CD4-positive, alpha-beta T cell treated with Interleukin-15 for 1 hour (primary cell): ENCODE data around the gene FKBP10.

Source experiments
- DNase-seq: peaks from one replicate; pipeline ENCODE4 v3.0.0-alpha.2; 2020

FKBP10 gene

DNA sequence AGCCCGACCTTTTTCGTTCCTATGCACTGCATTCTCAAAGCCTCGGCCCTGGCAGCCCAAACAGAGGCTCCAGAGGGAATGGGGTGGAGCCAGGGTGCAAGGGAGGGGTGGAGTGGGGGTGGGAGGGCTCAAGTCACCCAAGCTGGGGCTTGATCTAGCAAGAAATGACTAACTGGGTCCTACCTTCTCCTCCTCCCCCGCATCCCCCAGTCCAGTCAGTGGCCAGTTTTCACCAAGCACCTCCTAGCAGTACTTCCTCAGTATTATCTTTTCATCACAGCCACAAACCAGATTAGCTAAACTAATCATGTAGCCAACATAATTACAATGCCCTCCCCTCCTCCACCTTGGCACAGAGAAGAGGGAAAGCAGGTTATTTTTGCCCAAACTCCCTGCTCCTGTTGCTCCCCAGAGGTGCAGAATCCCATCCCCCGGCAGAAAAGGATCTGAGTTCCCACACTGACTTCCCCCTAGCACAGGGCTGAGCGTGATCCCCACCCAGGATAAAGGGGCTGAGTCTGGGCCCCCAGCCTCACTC is 28.5 kb upstream of the FKBP10 start:
- DNase-seq: no peak

DNA sequence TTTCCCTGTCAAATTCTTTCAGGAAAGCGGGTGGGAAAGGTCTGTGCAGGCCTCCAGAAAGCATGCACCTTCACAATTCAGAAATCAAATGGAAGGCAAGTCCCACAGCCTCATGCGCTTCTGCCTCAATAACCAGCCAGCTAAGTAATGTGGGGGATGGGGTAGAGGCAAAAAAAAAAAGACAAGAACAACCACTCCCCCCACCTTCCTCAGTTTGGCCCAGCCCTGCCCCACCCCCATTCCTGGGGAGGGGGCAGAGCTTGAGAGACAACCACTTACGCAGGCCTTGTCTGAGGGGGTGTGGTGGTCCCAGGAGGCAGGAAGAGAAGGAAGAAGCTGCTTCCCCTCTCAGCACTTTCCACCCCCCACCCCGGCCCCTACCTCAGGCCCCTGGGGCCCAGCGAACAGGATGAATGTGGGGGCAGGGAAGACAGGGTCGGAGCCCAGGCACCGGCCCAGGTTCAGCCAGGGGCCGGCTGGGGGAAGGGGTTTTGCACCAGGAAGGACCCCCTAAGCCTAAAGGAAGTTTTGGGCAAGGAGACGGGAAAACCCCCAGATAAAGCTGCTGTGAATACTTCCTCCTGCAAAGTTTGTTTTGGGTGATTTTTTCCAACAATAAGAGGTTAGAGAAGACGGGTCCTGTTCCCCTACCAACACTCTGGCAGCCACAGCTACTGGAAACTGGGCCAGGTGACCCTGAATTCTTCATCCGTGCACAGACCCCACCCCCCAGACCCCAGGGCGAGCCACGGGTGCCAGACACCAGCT is 27.5 kb upstream of the FKBP10 start:
- peak; percentile 62 for DNase-seq

DNA sequence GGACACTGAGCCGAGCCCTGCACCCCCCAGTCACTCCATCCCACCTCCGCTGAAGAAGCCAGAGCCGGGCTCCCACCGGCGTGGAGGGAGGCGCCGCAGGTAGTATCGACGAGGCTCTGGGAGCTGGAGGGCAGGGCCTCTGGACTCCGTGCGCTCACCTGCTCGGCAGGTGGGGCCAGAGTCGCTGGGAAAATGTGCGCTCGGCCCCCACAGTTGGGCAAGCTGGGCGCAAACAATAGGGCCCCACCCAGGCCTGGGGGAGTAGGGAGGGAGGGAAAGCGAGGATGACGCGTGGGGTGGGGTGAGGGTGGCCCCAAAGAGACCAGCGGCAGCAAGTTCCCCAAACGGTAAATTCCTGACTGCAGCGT is 27.0 kb upstream of the FKBP10 start:
- peak; percentile 24 for DNase-seq

DNA sequence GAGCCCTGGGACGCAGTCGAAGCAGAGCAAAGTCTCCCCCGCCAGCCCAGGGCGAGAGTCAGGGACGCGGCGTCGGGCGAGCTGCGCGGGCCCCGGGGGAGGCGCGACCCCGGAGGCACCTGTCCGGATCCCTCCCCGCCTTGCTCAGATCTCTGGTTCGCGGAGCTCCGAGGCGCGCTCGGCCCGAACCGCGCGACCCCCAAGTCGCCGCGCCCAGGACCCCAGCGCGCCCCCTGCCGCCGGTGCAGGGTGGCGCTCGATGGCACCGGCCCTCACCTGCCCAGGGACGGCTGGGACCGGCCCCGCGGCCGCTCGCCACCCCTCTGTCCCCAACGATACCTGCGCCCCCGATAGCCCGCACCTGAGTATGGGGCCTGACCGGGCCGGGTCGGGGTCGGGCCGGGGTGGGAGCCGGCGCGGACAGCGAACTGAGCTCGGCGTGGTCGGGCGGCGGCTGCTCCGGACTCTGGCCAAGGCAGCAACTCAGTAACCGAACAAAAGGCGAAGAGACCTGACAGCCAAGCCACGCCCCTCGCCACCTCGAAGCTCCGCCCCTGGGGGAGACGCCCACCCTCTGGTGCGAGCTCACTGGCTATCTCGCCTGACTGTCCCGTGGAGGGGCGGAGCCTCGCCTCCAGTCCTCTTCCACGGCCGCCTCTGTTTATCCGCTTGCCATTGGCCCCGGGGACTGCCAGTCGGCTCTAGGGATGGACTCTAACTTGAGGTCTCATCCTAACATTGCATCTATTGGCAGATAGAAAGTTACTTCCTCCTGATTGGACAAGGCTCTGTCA is 26.4 kb upstream of the FKBP10 start, which contains the start of gene JUP:
Gene JUP, minus strand, starts transcription at position 485 of the 794 bp plus-strand sequence. CDS start 14,857 bp downstream, outside the sequence.
- DNase-seq: peak; percentile 97

DNA sequence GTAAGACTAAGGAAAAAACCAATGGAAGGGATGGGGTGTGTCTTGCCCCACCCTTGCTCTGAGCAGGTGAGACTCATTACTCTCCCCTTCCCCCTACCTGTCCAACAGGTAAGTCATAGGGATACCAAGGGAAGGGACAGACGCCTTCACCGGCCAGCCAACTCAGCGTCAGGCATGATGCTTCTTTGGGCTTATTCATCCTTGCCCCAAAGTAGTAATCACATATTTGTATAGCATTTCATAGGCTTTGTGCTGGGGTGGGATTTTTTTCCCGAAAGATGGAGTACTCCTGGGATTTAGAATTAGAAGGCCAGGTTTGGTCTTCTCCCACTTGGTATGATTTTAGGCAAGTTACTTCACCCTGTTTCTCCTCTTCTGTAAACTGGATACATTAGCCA is 25.8 kb upstream of the FKBP10 start:
- DNase-seq: no peak

DNA sequence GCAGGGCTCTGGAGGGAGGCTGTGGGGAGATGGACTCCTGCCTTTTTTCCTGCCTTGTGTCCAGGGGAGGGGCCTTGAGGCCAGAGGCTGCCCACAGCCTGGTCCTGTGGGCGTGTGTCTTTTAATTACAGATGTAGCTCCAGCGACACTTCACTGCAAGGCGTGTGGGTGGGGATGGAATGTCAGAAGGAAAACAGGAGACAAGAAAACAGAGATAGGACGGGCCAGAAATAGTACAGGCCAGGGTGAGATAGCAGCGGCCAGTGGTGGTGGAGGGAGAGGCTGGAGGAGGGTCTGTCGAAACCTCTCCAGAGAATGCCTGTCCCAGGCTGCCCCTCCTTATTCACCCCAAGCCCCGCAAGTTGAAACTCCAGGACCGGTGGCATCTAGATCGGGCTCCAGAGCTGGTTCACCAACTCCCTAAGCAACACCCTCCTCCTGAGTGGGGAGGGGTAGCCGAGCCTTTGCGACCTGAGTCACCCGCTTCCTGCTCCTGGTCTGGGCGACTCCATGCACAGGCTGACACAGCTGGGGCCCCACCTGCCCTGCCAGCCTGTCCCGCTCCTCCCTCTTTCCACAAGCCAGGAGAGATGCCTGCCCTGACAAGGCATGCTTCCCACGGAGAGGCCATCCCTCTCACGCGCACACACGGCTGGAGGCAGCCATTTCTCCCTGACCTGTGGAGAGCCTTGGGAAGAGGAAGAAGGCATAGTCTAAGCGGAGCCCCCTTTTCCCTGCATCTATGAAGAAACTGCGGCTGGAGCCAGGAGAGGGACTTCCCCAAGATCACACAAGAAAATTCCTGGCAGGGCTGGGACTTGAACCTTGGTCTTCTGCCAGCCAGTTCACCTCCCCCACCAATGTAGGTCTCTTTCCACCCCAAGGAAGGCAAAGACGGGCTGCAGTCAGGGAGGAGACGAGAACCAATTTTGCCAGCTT is 19.7 kb upstream of the FKBP10 start:
- no peak for DNase-seq

DNA sequence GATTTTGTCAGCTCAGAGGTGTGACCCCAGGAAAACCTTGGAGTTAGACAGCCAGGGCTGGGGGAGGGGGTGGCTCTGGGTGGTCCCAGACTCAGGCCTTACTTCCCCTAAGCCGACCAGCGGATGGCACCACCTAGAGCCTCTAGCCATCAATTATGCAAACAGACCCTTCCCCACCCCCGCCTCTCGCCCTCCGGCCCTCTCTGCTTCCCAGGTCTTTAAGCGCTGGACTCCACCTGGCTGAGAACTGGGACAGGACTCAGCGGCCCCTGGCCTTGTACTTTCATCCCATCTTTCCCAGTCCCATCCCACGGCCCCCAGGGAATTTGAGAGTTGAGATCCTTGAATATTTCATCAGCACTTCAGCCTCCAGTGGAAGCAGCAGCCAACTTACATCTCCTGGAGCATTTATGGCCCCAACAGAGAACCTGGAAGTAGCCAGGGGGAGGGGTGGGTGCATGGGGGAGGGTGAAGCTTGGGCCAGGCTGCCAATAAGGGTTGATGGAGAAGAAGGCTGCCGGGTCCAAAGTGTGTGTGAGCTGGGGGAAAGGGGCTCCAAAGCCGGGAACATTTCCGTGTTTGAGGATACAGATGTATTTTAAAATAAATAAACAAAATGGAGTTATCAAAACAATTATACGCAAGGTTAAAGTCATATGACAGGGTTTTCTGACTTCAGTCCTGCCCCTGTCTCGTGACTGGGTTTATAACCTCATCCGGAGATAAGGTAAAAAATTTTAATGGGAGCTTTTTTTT is 18.8 kb upstream of the FKBP10 start:
- no peak for DNase-seq

DNA sequence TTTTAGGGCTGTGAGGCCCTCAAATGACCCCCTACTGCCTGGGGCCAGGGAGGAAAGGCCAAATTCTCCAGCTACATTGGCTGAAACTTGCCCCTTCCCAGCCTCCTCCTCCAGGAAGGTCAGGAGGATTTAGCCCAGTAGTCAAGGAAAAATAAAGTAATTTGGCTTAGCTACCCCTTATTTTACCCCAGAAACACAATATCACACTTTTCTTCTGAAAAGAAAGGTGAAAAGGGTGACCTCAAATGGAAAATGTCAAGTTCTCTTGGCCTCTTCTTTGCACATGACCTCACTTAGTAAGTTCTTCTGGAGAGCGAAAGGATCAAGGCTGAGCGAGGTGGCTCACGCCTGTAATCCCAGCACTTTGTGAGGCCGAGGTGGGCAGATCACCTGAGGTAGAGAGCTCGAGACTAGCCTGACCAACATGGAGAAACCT is 18.2 kb upstream of the FKBP10 start:
- no peak for DNase-seq

DNA sequence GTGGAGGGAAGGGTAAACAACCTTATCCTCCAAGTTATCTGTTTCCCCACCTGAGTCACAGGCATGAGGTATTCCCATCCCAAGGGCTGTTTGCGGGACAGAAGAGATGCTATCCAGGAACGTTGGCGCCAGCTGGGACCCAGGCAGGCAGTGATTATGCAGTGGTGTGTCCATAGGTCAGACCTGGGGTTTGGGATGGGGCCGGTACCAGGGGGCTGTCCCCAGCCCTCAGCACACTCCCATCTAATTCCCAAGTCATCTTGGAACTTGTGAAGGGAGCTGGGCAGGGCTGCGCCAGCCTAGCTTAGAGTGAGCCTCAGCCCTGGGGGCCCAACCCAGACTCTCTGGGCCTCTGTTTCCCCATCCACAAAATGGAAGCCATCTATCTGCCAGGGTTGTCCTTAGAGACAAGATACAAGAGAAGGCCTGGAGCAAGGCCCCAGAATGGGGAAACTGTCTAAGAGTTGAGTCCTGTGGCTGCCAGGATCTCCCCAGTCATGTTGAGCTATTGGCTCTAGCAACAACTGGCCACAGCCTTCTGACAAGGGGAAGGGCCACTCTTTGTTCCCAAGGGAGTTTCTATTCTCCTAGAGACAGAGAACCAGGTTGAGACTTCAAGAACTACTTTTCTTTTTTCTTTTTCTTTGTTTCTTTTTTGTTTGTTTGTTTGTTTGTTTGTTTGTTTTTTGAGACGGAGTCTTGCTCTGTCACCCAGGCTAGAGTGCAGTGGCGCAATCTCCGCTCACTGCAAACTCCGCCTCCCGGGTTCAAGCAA is 16.5 kb upstream of the FKBP10 start:
- no peak for DNase-seq

DNA sequence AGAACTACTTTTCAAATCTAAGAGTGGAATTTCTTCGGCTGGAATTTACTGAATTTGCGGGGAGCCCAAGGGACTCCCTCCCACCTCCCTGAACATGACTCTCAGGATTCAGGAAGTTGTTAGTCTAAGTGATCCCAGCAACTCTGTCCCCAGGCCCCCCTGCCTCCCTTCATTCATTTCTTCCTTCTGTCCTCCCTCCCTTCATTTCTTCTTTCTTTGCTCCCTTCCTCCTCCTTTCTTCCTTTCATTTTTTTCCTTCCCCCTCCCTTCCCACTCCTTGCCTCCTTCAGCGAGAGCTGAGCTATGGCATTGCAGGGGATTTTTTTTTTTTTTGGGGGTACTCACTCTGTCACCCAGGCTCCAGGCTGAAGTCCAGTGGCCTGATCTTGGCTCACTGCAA is 15.4 kb upstream of the FKBP10 start:
- DNase-seq: no peak

DNA sequence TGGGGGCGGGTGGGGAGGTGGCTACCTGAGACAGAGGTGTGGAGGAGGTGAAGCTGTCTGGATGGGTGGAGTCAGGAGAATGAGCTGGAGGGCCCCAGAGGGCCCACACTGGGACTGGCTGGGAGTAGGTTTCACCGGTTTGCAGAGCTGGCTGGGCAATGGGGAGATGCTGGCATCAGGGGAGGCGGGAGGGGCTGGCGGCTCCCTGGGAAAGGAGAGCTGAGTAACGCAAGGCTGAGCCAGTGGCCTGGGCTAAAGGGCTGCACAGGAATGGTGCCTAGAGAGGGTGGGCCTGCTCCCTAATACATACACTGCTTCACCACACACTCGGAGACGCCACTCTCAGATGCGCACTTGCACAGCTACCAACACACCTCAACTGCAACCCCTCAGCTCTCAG is 13.4 kb upstream of the FKBP10 start:
- DNase-seq: no peak

DNA sequence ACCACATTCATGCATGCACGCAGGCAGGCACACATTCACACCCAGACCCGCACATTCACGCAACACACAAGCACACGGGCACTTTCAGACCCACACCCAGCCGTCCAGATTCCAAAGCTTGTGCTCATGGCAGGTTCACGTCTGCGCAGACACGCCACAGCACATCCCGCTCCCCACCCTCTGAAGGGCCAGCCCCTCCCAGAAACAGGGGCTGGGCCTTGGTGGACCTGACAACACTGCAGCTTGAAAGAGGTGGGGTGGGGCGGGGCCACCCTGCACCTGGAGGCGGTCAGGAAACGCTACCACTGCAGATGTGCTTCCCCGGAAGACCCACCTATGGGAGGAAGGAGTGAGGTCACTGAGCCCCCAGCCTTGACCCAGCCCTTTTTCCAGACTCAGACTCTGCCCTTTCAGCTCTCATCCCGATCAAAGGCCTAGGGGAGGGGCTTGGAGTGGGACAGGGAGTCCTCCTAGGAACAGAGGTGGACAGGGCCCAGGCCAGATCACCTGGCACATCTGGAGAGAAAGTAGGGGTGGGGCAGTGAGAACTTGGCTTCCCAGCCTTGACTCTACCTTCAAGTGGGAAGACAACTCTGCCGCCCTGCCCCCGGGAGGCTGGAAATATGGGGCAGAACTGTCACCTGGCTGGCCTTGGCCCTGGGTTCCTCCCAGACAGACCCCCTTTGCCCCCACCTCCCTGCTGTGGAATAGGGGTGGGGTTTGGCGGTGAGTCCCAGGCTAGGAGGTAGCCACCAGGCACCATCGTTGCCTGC is 12.0 kb upstream of the FKBP10 start:
- peak; percentile 23 for DNase-seq

DNA sequence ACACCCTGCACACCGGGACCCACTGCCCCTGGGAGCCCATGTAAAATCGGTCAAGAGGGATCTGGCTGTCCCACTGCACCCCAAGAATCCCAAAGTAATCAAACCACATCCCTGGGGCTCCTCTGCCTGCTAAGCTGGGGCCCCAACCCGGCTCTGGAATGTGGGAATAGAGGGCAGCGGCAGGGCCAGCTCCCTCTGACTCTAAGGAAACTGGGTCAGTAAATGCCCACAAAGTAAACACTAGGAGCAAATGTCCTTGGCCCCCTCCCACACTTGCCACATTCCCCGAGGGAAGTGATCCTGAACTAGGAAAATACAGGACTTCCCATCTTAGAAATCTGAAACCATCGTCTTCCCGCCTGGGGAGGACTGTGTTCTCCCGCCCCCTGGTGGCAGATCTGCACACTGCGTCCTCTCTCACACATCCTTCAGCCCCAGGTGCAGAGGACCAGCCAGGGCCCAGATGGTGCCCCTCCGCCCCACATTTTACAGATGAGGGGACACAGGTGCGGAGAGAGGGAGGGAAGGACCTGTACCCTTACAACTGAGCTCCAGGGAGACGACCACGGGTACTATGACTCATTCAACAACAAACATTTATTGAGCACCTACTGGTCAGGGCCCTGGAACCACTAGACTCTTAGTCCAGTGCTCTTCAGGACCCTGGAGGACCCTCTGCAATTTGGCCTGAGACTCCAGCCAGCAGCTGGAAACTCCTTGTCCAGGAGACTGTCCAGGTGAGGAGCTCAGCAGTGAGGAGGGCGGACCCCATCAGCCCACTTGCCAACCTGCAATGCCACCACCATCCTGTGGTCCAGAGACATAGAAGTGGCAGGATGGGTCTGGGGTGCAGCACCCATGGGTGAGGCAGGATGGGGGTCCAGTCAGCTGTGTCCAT is 11.2 kb upstream of the FKBP10 start:
- DNase-seq: peak; percentile 58

DNA sequence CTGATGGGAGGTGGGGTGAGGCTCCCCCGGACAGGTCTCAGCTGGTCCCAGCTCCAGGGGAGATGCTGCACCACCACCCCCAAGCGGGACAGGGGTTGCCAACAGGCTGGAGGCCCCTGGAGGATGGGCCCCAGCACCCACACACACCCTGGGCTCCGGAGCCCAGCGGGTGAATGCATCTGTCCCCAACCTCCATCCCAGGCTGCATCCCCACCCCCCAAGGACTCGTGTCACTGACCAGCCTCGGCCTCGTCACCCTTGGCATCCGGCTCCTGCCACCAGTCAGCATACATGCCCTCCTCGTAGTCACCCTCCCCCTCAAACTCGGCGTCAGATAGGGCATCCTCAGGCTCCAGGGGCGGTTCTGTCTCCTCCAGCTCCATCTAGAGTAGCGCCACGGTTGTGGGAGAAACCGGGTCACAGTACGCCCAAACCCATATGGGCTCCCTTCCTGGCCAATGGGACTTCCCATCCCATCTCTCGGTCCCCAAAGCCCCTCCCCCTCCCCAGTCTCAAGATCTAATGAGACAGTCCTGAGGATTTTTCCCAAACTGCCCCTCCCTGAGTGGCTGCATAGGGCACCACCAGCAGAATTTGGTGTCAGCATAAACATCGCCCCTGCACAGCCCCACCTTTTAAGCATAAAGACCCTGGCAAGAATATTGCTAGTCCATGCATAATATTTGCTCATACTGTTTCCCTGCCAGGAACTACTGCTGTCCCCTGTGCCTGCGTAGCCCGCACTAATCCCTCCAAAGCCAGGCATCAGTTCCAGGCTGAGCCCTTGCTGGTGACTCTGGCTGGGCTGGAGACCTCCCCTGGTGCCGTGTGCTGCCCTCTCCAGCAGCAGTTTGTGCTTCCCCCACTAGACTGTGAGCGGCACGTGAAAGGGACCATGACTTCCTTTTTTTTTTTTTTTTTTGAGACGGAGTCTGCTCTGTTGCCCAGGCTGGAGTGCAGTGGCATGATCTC is 9.5 kb upstream of the FKBP10 start:
- no peak for DNase-seq

DNA sequence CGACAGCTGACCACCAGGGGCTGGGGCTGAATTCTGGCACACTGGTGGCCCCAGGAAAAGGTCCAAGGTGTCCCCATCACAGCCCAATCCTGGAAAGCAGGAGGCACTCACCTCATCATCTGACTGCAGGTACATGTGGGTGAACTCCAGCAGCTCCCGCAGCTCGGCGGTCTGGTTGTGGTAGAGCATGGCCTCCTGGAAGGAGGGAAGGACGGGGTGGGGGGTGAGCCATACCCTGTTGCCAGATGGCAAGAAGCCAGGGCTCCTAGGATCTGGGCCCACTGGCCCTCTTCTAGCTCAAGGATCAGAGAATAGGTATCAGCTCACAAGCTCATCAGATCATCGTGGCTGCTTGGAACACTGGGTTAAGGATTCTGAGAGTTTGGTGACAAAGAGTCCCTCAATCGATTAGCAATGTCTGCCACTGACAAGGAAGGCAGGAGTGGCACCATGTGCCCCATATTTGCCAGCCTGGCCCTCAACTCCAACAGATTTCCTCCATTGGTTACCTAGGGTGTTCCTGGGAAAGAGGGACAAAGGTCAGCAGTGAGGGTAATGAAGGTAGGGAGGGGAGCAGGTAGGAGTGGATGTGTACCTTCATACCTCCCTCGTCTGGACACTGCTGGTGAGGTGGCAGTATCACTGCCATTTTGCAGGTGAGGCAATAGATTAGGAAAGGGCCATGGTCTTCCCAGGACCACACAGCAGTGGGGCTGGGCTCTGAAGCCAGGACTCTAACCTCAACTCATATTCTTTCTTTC is 5.9 kb upstream of the FKBP10 start:
- DNase-seq: no peak

DNA sequence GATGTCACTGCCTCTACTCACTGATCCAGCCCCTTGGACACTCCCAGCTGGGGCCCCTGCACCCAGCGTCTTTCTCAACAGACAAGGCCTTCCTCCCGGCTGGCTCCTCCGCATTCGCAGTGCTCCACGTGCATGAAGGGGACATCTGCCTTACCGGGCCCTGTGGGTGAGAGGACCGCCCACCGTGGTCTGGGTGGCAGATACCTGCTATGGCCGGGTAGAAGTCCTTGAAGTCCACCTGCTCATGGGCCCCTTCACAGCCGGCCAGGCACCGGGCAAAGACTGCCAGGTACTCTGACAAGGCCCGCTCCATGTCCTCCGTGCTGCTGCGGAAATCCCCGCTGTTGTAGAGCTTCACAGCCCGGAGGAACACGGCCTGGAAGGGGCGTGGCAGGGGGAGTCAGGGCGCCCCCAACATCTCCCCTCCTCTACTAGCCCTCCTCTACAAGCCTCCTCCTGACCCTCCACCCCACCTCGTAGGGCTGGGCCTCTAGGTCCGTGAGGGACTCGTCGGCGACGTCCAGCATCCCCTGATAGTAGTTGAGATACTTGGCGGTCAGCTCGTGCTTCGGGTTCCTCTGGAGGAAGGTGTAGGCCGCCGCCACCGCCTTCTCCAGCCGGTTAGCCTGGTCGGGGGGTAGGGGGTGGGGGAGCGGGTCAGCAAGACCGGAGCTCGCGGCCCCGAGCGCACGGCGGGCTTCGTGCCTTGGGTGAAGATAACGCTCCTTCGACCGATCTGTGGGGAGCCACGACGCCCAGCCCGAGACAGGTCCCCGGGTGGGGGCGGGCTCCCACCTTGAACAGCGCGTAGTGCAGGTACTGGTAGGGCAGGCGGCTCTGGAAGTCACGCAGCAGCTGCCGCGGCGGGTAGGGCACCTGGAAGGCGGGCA is 1.9 kb upstream of the FKBP10 start:
- DNase-seq: no peak
